ENCODE results near the gene SMURF1. TPM values are rescaled to one million over a fixed set of nuclear protein-coding genes. Genes with fewer than 3 reads are reported as not detected.
A peak's percentile ranks its signal among the peaks of the same experiment; 100 is the strongest.

The SMURF1 gene
- total and polyA plus RNA-seq, 4 donors: 2.9 to 16.8 (median 5.9) TPM

DNA sequence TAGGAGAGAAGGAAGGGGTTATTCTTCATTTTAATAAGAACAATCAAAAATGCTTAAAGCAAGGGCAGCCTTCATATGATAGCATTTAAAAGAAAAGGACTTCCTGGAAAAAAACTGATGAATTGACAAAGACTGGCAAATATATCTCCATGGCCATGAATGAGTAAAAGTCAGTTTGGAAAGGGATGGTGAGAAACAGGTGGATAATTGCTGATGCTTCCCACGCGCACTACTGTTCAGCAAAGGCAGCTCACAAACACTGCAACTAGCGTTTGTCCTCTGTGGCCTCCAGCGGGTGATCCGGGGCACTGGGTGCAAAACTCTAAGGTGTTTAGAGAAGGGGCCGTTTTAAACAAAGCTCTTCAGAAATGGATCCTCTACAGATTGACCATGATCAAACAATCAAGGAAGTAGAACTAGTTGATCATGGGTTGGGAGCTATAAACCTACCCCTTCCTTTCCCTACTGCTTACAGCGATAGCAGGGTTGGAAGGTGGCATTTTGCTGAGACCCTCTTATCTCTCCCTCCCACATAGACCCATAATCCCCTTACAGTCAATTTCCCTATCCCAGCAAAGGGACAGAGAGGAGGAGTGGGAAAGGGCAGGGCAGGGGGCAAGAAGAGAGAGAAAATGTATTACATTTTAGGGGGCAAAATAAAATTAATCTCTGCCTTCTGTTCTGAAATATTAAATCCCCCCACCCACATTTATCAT lies 53.8 kb downstream of the SMURF1 start (continued):
- TF ChIP-seq, protein P1, sequence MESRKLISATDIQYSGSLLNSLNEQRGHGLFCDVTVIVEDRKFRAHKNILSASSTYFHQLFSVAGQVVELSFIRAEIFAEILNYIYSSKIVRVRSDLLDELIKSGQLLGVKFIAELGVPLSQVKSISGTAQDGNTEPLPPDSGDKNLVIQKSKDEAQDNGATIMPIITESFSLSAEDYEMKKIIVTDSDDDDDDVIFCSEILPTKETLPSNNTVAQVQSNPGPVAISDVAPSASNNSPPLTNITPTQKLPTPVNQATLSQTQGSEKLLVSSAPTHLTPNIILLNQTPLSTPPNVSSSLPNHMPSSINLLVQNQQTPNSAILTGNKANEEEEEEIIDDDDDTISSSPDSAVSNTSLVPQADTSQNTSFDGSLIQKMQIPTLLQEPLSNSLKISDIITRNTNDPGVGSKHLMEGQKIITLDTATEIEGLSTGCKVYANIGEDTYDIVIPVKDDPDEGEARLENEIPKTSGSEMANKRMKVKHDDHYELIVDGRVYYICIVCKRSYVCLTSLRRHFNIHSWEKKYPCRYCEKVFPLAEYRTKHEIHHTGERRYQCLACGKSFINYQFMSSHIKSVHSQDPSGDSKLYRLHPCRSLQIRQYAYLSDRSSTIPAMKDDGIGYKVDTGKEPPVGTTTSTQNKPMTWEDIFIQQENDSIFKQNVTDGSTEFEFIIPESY (IDR thresholded peaks at IDR 0.05): no peak
- TF ChIP-seq YY1 (IDR thresholded peaks at IDR 0.05) (no peak), SP1 (IDR thresholded peaks at IDR 0.05) (no peak), RXRA (IDR thresholded peaks at IDR 0.05) (peak in 1 of 2 donors; percentile 8), JUND (IDR thresholded peaks at IDR 0.05) (no peak), HNF4A (conservative IDR thresholded peaks at IDR 0.05) (peak in 1 of 2 donors; percentile 14)

DNA sequence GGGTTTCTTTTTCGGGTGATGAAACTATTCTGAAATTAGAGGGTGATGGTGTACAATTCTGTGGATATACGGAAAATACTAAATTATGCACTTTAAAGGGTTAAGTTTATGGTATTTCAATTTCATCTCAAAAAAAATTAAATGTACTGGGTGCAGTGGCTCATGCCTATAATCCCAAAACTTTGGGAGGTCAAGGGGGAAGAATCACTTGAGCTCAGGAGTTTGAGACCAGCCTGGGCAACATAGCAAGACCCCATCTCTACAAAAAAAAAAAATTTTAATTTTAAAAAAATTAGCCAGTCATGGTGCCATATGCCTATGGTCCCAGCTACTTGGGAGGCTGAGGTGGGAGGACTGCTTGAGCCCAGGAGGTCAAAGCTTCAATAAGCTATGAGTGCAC lies 57.0 kb downstream of the SMURF1 start:
- WGBS: 96% methylated on average over 2 of the region's 2 CpGs
- no peak for DNase-seq (ENCODE audit: low spot score)
- Histone ChIP-seq H3K9me3 (ENCODE audit: control insufficient read depth in 4 of 4, low read length in 3 of 4) (no peaks in the 10 kb centered on the region), H3K4me1 (ENCODE audit: control insufficient read depth in 4 of 4, insufficient read depth in 4 of 4, low read length in 3 of 4) (peaks cover 3 to 24% (median 15%) of the 10 kb centered on the region in 4 donors), H3K4me3 (ENCODE audit: low read depth in 1 of 3, low read length in 3 of 3) (no peak overlapping the region), H3K27ac (ENCODE audit: low read depth in 1 of 2, low read length in 2 of 2) (no peak overlapping the region), H3K9ac (ENCODE audit: low read depth in 1 of 2, low read length in 2 of 2) (no peak overlapping the region), H3K36me3 (ENCODE audit: control insufficient read depth in 4 of 4, insufficient read depth in 3 of 4, low read depth in 1 of 4, low read length in 3 of 4) (no peaks in the 10 kb centered on the region), H3K27me3 (ENCODE audit: control insufficient read depth in 4 of 4, insufficient read depth in 4 of 4, low read length in 3 of 4) (no peaks in the 10 kb centered on the region)
- no peak for TF ChIP-seq HNF4A (conservative IDR thresholded peaks at IDR 0.05)
- TF ChIP-seq, protein P2, sequence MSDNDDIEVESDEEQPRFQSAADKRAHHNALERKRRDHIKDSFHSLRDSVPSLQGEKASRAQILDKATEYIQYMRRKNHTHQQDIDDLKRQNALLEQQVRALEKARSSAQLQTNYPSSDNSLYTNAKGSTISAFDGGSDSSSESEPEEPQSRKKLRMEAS (IDR thresholded peaks at IDR 0.05): no peak
- TF ChIP-seq RXRA (IDR thresholded peaks at IDR 0.05): no peak
- no peak for TF ChIP-seq JUND (IDR thresholded peaks at IDR 0.05)
- TF ChIP-seq EGR1 (IDR thresholded peaks at IDR 0.05; ENCODE audit: low read depth in 2 of 2): no peak
- TF ChIP-seq GABPA (IDR thresholded peaks at IDR 0.05 in 1 of 2, conservative IDR thresholded peaks at IDR 0.05 in 1 of 2): no peak
- no peak for TF ChIP-seq TAF1 (conservative IDR thresholded peaks at IDR 0.05)

DNA sequence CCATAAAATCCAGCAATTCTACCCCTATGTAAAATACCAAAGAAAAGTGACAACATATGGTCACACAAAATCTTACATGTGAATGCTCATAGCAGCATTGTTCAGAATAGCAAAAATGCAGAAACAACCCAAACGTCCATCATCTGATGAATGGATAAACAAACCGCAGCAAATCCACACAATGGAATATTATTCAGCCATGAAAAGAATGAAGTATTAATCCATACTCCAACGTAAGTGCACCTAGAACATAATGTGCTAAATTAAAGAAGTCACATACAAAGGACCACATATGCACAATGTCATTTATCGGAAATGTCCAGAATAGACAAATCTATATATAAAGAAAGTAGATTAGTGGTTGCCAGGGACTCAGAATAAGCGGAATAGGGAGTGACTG lies 57.4 kb downstream of the SMURF1 start:
- Histone ChIP-seq H3K27me3 (ENCODE audit: control insufficient read depth in 4 of 4, insufficient read depth in 4 of 4, low read length in 3 of 4) (no peaks in the 10 kb centered on the region), H3K27ac (ENCODE audit: low read depth in 1 of 2, low read length in 2 of 2) (no peak overlapping the region), H3K36me3 (ENCODE audit: control insufficient read depth in 4 of 4, insufficient read depth in 3 of 4, low read depth in 1 of 4, low read length in 3 of 4) (no peaks in the 10 kb centered on the region), H3K4me3 (ENCODE audit: low read depth in 1 of 3, low read length in 3 of 3) (no peak overlapping the region), H3K4me1 (ENCODE audit: control insufficient read depth in 4 of 4, insufficient read depth in 4 of 4, low read length in 3 of 4) (peaks cover 3 to 20% (median 11%) of the 10 kb centered on the region in 4 donors), H3K9me3 (ENCODE audit: control insufficient read depth in 4 of 4, low read length in 3 of 4) (no peaks in the 10 kb centered on the region), H3K9ac (ENCODE audit: low read depth in 1 of 2, low read length in 2 of 2) (no peak overlapping the region)
- TF ChIP-seq TAF1 (conservative IDR thresholded peaks at IDR 0.05): no peak
- no peak for TF ChIP-seq HNF4G (IDR thresholded peaks at IDR 0.05)
- TF ChIP-seq SP1 (IDR thresholded peaks at IDR 0.05): no peak
- no peak for TF ChIP-seq GABPA (IDR thresholded peaks at IDR 0.05 in 1 of 2, conservative IDR thresholded peaks at IDR 0.05 in 1 of 2)
- TF ChIP-seq EGR1 (IDR thresholded peaks at IDR 0.05; ENCODE audit: low read depth in 2 of 2): no peak
- no peak for TF ChIP-seq NR2F2 (IDR thresholded peaks at IDR 0.05)
- no peak for TF ChIP-seq YY1 (IDR thresholded peaks at IDR 0.05)
- TF ChIP-seq, protein P3, sequence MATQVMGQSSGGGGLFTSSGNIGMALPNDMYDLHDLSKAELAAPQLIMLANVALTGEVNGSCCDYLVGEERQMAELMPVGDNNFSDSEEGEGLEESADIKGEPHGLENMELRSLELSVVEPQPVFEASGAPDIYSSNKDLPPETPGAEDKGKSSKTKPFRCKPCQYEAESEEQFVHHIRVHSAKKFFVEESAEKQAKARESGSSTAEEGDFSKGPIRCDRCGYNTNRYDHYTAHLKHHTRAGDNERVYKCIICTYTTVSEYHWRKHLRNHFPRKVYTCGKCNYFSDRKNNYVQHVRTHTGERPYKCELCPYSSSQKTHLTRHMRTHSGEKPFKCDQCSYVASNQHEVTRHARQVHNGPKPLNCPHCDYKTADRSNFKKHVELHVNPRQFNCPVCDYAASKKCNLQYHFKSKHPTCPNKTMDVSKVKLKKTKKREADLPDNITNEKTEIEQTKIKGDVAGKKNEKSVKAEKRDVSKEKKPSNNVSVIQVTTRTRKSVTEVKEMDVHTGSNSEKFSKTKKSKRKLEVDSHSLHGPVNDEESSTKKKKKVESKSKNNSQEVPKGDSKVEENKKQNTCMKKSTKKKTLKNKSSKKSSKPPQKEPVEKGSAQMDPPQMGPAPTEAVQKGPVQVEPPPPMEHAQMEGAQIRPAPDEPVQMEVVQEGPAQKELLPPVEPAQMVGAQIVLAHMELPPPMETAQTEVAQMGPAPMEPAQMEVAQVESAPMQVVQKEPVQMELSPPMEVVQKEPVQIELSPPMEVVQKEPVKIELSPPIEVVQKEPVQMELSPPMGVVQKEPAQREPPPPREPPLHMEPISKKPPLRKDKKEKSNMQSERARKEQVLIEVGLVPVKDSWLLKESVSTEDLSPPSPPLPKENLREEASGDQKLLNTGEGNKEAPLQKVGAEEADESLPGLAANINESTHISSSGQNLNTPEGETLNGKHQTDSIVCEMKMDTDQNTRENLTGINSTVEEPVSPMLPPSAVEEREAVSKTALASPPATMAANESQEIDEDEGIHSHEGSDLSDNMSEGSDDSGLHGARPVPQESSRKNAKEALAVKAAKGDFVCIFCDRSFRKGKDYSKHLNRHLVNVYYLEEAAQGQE (IDR thresholded peaks at IDR 0.05): no peak
- TF ChIP-seq, protein P1 (IDR thresholded peaks at IDR 0.05): no peak
- TF ChIP-seq, protein P2 (IDR thresholded peaks at IDR 0.05): no peak
- TF ChIP-seq HNF4A (conservative IDR thresholded peaks at IDR 0.05): no peak
- DNase-seq (ENCODE audit: low spot score): no peak
- 97% methylated on average over 5 of the region's 5 CpGs for WGBS
